ENCODE data around the gene GPR107.

The GPR107 gene

DNA sequence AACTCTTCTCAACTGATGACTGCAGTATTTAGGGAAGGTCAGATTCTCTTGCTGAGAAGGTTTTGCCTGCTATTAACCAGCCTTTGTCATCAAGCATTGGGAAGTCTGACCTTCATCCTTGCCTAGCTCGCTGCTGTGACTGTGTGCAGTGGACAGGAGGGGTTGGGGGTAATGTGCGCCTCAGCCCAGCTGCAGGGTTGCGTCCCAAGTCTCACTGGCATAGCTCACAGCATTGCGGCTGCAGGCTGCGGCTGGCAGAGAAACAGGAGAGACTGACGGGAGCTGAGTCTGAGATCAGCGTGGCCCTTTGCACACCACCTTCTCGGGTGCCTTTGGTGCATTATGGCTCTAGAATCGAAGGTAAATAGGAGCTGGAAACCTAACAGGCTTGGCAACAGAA is 62.6 kb downstream of the GPR107 start:
- Mint-ChIP-seq H3K27ac (no peak overlapping the region), H3K36me3 (peaks cover 13% of the 10 kb centered on the region), H3K9me3 (no peaks in the 10 kb centered on the region), H3K27me3 (no peaks in the 10 kb centered on the region), H3K4me1 (no peaks in the 10 kb centered on the region), H3K4me3 (no peak overlapping the region)
- DNase-seq, result no peak
- CTCF ChIA-PET, result interaction anchor here (0.6 to 1.1 kb wide), 3 partner anchors 87 to 210 kb away, joined by 3 to 4 read pairs (median 3); no protein-coding TSS in a partner anchor

DNA sequence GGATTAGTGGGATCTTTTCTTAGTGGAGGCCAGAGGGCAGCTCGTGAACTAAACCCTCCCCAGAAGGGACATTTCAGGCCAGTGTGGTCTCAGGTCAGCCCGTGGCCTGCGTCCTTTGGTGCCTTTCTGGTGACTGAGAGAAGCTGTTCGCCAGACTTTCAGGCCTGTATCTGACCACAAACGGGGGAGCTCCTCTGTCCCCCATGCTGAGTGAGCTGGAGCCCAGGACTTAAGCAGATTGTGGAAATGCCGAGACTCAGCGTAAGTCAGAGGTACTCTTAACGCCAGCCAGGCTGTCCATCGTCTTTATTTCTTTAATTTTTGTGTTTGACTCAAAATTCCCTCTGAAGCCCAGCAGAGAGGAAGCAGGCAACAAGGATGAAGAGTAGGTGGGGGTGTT is 63.7 kb downstream of the GPR107 start:
- H3K4me1 Mint-ChIP-seq, result peaks cover 3% of the 10 kb centered on the region
- no peaks in the 10 kb centered on the region for H3K27me3 Mint-ChIP-seq
- H3K4me3 Mint-ChIP-seq, result no peak overlapping the region
- H3K27ac Mint-ChIP-seq, result no peak overlapping the region
- no peaks in the 10 kb centered on the region for H3K9me3 Mint-ChIP-seq
- H3K36me3 Mint-ChIP-seq, result peaks cover 12% of the 10 kb centered on the region
- DNase-seq, result no peak
- CTCF ChIA-PET, result interaction anchor here (1.1 kb wide), 1 partner anchor 86 kb away, joined by 3 read pairs; no protein-coding TSS in a partner anchor

DNA sequence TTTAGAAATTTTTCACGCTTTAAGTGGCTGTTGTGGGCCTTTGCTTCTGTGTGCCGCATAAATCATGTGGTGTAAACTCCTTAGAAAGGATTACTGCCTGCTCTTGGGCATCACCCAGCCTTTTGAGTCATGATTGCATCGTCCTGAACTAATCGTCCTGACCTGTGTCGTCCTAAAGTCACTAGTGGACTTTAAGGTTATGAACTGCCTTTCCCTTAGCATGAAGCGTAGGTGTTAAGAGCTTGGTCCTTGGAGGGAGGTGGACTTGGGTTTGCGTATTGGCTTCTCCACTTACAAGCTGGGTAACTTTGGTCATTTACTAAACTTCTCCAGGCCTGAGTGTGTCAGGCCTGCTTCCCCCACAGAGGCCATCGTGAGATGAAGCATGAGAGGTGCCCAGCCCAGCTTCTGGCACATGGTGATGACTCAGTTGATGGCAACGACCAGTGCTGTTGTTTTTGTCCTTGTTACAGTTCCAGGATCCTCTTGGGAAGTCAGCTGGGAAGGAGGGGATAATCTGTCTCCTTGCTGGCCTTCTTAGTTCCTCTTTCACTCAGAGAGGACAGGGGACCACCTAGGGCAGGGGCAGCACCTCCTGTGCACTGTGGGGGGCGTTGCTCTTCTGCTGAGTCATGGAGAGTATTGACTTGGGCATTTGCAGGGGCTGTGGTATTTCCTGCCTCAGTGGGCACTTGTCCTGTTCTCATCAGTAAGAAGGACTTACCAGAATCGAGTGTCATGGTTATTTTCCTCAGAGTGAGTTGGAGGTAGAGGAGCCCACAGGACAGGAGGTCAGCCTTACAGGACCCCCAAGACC is 64.3 kb downstream of the GPR107 start:
- CTCF ChIA-PET, result no interaction called here
- DNase-seq, result no peak
- Mint-ChIP-seq H3K27me3 (no peaks in the 10 kb centered on the region), H3K4me3 (no peak overlapping the region), H3K4me1 (peaks cover 4% of the 10 kb centered on the region), H3K27ac (no peak overlapping the region), H3K36me3 (peaks cover 13% of the 10 kb centered on the region), H3K9me3 (no peaks in the 10 kb centered on the region)

DNA sequence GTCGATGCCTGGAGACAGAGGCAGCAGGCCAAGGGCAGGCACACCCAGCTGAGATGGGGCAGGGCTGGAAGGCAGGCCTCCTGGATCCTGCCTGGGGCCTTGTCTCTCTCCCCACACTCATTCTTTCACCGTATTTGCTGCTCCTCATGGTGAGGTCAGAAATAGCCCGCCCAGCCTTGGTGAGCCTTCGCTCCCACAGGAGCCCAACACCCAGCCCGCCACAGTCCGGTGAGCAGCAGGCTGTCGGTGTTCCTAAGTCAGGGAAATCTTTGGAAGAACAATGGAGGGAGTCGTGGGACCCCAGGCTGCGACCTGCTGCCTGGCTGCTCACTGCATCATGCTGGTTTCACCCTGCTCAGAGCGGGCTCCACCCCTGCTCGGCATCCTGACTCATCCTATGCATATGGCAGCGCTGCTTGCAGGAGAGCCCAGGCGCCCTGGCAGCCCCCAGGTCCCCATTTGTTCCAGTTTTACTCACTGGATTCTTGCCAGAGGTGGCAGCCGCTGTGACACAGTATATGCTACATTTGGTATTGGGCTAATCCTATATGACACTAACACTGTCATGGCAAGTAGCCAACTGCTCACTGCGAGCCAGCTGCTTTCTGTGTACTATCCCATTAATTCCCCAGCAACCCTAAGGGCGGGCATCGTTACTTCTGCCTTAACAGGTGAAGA is 65.3 kb downstream of the GPR107 start:
- no peak overlapping the region for H3K27ac Mint-ChIP-seq
- H3K36me3 Mint-ChIP-seq, result peaks cover 14% of the 10 kb centered on the region
- no peak overlapping the region for H3K4me3 Mint-ChIP-seq
- no peaks in the 10 kb centered on the region for H3K27me3 Mint-ChIP-seq
- H3K4me1 Mint-ChIP-seq, result peaks cover 4% of the 10 kb centered on the region
- CTCF ChIA-PET, result interaction anchor here (1.0 to 1.1 kb wide), 2 partner anchors 9 to 19 kb away, joined by 3 to 4 read pairs; no protein-coding TSS in a partner anchor
- no peaks in the 10 kb centered on the region for H3K9me3 Mint-ChIP-seq
- DNase-seq, result no peak

DNA sequence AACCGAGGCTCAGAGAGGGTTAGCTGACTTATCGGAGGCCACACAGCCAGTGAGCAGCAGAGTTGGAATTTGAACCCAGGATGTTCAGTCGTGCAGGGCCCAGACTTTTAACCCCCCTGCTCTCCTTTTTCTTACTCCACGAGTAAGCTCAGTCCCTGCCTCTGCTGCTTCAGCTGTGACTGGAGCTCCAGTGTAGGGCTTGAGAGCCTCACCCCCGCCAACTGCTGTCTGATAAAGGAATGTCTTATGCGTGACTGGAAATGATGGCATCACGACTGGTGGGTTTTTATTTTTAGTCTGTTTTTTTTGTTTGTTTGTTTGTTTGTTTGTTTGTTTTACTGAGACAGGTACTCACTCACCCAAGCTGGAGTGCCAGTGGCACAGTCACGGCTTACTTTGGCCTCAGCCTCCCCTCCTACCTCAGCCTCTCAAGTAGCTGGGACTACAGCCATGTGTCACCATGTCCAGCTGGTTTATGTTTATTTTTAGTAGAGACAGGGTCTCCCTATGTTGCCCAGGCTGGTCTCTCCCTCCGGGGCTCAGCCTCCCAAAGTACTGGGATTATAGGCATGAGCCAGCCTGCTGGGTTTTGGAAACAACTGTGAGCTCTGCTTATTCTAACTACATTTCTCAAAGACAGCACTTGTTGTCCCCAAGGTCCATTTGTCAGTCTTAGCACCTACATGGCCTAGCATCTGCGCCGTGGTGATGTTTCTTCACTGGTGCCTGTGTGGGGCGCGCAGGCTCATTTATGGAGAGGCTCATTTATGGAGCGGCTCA is 66.0 kb downstream of the GPR107 start:
- no peak overlapping the region for H3K4me3 Mint-ChIP-seq
- no peaks in the 10 kb centered on the region for H3K9me3 Mint-ChIP-seq
- CTCF ChIA-PET, result interaction anchor here (1.0 to 1.1 kb wide), 2 partner anchors 8 to 19 kb away, joined by 3 to 4 read pairs; no protein-coding TSS in a partner anchor
- peaks cover 4% of the 10 kb centered on the region for H3K4me1 Mint-ChIP-seq
- no peak for DNase-seq
- H3K27ac Mint-ChIP-seq, result no peak overlapping the region
- H3K36me3 Mint-ChIP-seq, result peaks cover 20% of the 10 kb centered on the region
- H3K27me3 Mint-ChIP-seq, result no peaks in the 10 kb centered on the region

DNA sequence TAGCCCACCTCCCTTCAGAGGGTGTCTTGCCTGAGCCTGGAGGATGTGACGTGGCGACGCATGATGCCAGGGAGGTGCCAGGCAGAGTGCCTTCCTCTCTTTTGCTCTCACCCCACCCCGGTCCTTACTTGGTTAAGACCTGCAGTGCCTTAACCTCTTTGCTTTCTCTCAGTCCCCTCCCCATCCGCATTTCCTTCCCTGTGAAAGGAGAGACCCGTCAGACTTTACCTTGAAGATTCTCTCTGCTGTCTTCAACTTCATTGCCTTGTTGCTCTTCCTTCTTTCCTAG is 66.5 kb downstream of the GPR107 start:
- no peak overlapping the region for H3K27ac Mint-ChIP-seq
- no peaks in the 10 kb centered on the region for H3K27me3 Mint-ChIP-seq
- CTCF ChIA-PET, result interaction anchor here (1.1 kb wide), 1 partner anchor 18 kb away, joined by 3 read pairs; no protein-coding TSS in a partner anchor
- H3K4me3 Mint-ChIP-seq, result no peak overlapping the region
- H3K9me3 Mint-ChIP-seq, result no peaks in the 10 kb centered on the region
- H3K4me1 Mint-ChIP-seq, result peaks cover 4% of the 10 kb centered on the region
- DNase-seq, result no peak
- peaks cover 18% of the 10 kb centered on the region for H3K36me3 Mint-ChIP-seq

DNA sequence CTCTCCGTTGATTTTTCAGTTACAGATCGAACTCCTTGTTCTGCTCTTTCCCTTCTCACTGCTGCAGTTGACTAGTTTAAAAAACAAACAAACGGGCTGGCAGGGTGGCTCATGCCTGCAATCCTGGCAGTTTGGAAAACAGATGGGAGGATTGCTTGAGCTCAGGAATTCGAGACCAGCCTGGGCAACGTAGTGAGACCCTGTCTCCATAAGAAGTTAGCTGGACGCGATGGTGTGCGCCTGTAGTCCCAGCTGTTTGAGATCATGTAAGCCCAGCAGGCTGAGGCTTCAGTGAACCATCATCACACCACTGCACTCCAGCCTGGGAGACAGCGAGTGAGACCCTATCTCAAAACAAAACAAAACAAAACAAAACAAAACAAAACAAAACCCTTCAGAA is 67.1 kb downstream of the GPR107 start:
- Mint-ChIP-seq H3K4me3 (no peak overlapping the region), H3K36me3 (peaks cover 17% of the 10 kb centered on the region), H3K27me3 (no peaks in the 10 kb centered on the region), H3K27ac (no peak overlapping the region), H3K9me3 (no peaks in the 10 kb centered on the region), H3K4me1 (peaks cover 4% of the 10 kb centered on the region)
- CTCF ChIA-PET, result interaction anchor here (1.3 kb wide), 1 partner anchor 122 kb away, joined by 5 read pairs; no protein-coding TSS in a partner anchor
- no peak for DNase-seq

DNA sequence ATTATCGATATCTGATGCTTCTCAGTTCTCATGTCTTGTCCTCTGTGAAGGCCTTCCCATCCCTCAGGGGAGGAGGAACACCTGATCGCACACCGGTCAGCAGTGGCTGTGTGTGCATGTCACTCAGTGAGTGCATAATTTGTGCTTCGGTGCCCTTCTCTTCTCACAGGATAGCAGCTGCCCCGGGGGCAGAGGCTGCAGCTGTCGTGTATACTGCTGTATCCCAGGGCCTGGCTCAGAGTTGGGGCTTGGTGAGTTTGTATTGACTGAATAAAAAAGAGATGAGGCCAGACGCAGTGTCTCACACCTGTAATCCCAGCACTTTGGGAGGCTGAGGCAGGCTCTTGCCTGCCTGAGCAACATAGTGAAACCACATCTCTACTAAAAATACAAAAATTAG is 68.8 kb downstream of the GPR107 start:
- DNase-seq, result no peak
- Mint-ChIP-seq H3K9me3 (no peaks in the 10 kb centered on the region), H3K27me3 (no peaks in the 10 kb centered on the region), H3K27ac (no peak overlapping the region), H3K4me3 (no peak overlapping the region), H3K36me3 (peaks cover 27% of the 10 kb centered on the region), H3K4me1 (peaks cover 16% of the 10 kb centered on the region)
- CTCF ChIA-PET, result no interaction called here

DNA sequence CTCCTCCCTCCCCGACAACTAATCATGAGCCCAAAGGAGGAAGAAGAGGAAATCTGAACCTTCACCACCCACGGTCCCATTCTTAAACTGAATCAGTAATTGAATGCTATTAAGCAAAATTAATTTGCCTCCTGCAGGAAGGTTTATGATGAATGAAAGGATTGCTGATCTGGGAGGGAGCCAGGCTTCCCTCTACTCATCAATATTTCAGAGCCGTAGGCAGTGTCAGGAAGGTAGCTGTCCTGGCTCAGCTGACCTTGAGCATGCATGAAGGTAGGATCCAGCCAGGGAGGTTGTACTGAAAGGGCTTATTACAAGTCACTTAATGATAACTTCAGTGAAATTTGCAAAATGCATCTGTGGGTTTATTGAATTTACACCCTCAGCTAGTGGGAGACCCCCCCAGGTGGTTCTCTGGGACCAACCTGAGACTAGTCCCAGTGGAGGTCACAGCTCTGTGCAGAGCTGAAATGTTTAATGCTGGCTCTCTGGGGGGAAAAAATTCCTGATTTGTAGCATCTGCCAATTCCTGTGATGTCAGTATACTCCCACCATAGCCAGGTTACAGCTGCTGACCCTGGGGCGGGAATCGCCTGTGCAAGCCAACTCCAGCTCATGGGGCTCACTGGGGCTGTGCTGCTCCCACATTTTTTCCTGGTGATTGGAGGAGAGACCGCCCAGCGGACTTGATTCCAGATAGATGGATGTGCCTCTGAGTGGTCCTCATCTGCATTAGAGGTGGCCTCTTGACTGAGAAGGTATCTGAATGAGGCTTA is 70.6 kb downstream of the GPR107 start:
- peaks cover 34% of the 10 kb centered on the region for H3K4me1 Mint-ChIP-seq
- no peaks in the 10 kb centered on the region for H3K27me3 Mint-ChIP-seq
- peaks cover 30% of the 10 kb centered on the region for H3K36me3 Mint-ChIP-seq
- CTCF ChIA-PET, result no interaction called here
- H3K9me3 Mint-ChIP-seq, result no peaks in the 10 kb centered on the region
- no peak overlapping the region for H3K27ac Mint-ChIP-seq
- DNase-seq, result no peak
- no peak overlapping the region for H3K4me3 Mint-ChIP-seq

DNA sequence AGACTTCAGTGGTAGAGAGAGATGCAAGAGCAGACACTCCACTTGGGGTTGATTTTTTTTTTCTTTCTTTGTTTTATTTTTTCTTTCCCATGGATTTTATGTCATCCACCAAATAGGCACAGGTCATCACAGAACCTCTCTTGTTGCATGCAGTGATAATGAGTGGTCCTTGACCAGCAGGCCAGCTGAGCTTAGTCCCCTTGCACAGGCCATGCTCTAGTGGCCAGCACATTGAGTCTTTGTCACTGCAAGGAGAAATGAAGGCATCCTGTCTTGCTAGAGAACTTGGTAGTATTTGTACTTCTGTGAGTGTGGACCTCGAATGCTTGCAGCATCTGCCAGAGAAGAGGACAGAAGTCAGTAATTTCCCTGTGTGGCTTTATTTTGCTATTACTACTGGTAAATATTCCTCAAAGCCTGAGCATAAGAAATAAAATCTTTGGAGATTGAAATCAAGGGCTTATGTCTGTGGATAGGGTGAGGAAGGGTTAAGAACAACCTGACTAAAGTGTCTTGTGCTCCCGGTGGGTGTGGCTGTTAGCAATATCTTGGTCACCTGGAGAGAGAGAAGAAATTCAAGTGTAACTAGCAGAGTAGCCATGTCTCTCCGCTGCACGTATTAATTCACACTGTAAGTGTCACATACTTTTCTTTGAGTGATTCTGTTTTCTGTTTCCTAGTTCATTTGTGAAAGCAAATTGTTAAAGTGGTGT is 73.2 kb downstream of the GPR107 start:
- Mint-ChIP-seq H3K27ac (peak overlapping the region; percentile 74), H3K36me3 (peaks cover 45% of the 10 kb centered on the region), H3K27me3 (no peaks in the 10 kb centered on the region), H3K4me3 (no peak overlapping the region), H3K9me3 (no peaks in the 10 kb centered on the region), H3K4me1 (peaks cover 54% of the 10 kb centered on the region)
- CTCF ChIA-PET, result interaction anchor here (0.8 to 2.8 kb wide), 3 partner anchors 15 to 118 kb away, joined by 3 to 11 read pairs (median 3); no protein-coding TSS in a partner anchor
- DNase-seq, result no peak

DNA sequence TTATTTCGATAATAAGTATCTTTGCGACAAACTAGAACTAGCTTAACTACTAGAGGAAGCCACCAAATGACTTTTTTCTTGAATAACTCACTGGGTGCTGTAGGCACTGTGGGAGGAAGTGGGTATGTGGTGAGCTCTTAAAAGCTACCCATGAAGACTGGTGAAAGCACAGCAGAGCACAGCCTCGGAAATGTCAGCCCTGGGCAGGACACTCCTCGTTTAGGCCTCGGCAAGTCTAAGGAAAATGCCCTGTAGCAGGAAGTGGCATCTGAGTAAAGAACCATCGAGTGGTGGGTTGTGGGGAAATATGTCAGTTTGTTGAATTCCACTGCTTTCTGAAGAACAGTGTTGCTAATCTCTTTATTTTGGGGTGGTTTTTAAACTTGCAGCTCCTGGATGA is 74.5 kb downstream of the GPR107 start:
- no peaks in the 10 kb centered on the region for H3K27me3 Mint-ChIP-seq
- peak overlapping the region; percentile 97 for H3K27ac Mint-ChIP-seq
- no peaks in the 10 kb centered on the region for H3K9me3 Mint-ChIP-seq
- H3K4me3 Mint-ChIP-seq, result peak overlapping the region; percentile 62
- H3K4me1 Mint-ChIP-seq, result peaks cover 58% of the 10 kb centered on the region
- CTCF ChIA-PET, result interaction anchor here (1.2 to 4.8 kb wide), 4 partner anchors 9 to 21 kb away, joined by 3 to 21 read pairs (median 8); no protein-coding TSS in a partner anchor
- peak; percentile 86 for DNase-seq
- H3K36me3 Mint-ChIP-seq, result peaks cover 50% of the 10 kb centered on the region

DNA sequence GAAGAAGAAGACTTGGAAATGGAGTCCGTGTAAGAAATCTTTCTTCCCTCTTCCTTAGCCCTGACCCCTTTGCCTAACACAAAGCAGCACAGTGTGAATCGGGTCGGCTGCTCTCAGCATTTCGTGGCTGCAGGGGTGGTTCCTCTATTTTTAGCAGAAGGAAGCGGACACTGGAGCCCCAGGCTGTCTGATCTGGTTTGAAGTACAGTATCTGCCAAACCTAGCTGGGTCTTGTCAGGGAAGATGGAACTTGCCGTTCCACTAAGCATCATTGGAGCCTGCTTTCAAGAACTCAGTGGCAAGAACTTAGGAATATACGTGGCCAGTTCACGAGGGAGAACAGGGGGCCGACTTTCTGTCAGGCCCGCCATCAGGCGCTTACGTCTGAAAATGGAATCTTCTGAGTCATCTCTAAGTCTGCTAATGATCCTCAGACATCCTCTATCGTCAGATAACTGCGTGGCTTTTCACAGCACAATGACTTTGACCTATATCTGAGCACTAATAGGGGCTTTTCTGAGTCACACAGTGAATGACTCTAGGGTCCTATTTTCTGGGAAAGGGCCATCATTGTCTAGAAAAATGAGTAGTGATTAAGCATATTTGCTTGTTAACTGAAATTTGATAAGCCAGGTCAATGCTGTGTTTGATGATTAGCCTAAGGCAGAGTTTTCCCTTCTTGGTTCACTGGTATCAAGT is 75.2 kb downstream of the GPR107 start:
- peak; percentile 47 for DNase-seq
- peaks cover 58% of the 10 kb centered on the region for H3K4me1 Mint-ChIP-seq
- no peaks in the 10 kb centered on the region for H3K9me3 Mint-ChIP-seq
- peak overlapping the region; percentile 97 for H3K27ac Mint-ChIP-seq
- CTCF ChIA-PET, result interaction anchor here (1.2 to 4.8 kb wide), 4 partner anchors 9 to 22 kb away, joined by 3 to 21 read pairs (median 8); no protein-coding TSS in a partner anchor
- H3K4me3 Mint-ChIP-seq, result peak overlapping the region; percentile 62
- H3K27me3 Mint-ChIP-seq, result no peaks in the 10 kb centered on the region
- H3K36me3 Mint-ChIP-seq, result peaks cover 52% of the 10 kb centered on the region
